HG02885 (cell line): ENCODE measurements around the gene GGT7.
A peak's percentile ranks its signal among the peaks of the same experiment; 100 is the strongest.
"Not testable (repeated sequence)": the region's sequence is repeated elsewhere in the genome, so short reads cannot be mapped to it uniquely, and the experiment has no call there.

Source experiments
- ATAC-seq: cut with Tn5 transposase; IDR thresholded peaks from one replicate; pipeline ENCODE4 v1.9.1; 2021; ENCODE audit warnings: mild to moderate bottlenecking; ENCODE audit not compliant: unreplicated experiment, poor library complexity

Gene GGT7

GRCh38 chr20:34883087-34883688 lies 10.5 kb upstream of the GGT7 start:
- ATAC-seq: no peak

GRCh38 chr20:34881689-34882088 lies 9.0 kb upstream of the GGT7 start:
- ATAC-seq: no peak

GRCh38 chr20:34880971-34881370 lies 8.3 kb upstream of the GGT7 start:
- not testable (repeated sequence) for ATAC-seq

GRCh38 chr20:34880215-34880850 lies 7.7 kb upstream of the GGT7 start:
- ATAC-seq: no peak

GRCh38 chr20:34876406-34877282 lies 4.0 kb upstream of the GGT7 start, which contains the start of gene ACSS2:
Gene ACSS2, plus strand, starts transcription at chr20:34876612. Its CDS starts 34 bp downstream, at chr20:34876646.
- ATAC-seq: peak; percentile 71

- peak; percentile 72 for ATAC-seq
Measured at GRCh38 chr20:34875642-34876405, 3.2 kb upstream of the GGT7 start.

GRCh38 chr20:34874094-34874654 lies 1.5 kb upstream of the GGT7 start:
- no peak for ATAC-seq

- ATAC-seq: no peak
Measured at GRCh38 chr20:34873583-34874093, 982 bp upstream of the GGT7 start.

- no peak for ATAC-seq
Measured at GRCh38 chr20:34871966-34872621, 562 bp downstream of the GGT7 start.

- no peak for ATAC-seq
Measured at GRCh38 chr20:34871320-34871926, 1.2 kb downstream of the GGT7 start.

GRCh38 chr20:34864216-34864615 lies 8.4 kb downstream of the GGT7 start:
- no peak for ATAC-seq

- no peak for ATAC-seq
Measured at GRCh38 chr20:34863421-34863965, 9.2 kb downstream of the GGT7 start.

- ATAC-seq: no peak
Measured at GRCh38 chr20:34862724-34863123, 9.9 kb downstream of the GGT7 start.

GRCh38 chr20:34861386-34862084 lies 11.1 kb downstream of the GGT7 start:
- ATAC-seq: no peak

GRCh38 chr20:34859826-34860545 lies 12.7 kb downstream of the GGT7 start:
- ATAC-seq: no peak

- ATAC-seq: no peak
Measured at GRCh38 chr20:34859367-34859766, 13.3 kb downstream of the GGT7 start.

GRCh38 chr20:34852298-34852697 lies 20.4 kb downstream of the GGT7 start:
- ATAC-seq: no peak

GRCh38 chr20:34850969-34851368 lies 21.7 kb downstream of the GGT7 start:
- ATAC-seq: no peak
